ENCODE data around the gene PPARD. TPM values are rescaled to one million over a fixed set of nuclear protein-coding genes. Genes with fewer than 3 reads are reported as not detected.

PPARD gene
- total RNA-seq (10 to 100 TPM; 20.5 to 22.6 (median 21.3) TPM), polyA plus RNA-seq (21.2 TPM)
- long read RNA-seq, donor 1, transcript PPARD-203 (8 exons, 3,747 nt): major isoform, 9 of 28 reads
- long read RNA-seq, donor 1, partial matches to known transcripts: 2 of 28 reads
- long read RNA-seq, donor 1, other reads (novel, unspliced or antisense): 17 of 28 reads
- long read RNA-seq, donor 2, transcript PPARD-203 (8 exons, 3,747 nt): major isoform, 5 of 13 reads
- long read RNA-seq, donor 2, partial matches to known transcripts: 6 of 13 reads
- long read RNA-seq, donor 2, other reads (novel, unspliced or antisense): 2 of 13 reads
- long read RNA-seq, donor 3, partial matches to known transcripts: 5 of 25 reads
- long read RNA-seq, donor 3, other reads (novel, unspliced or antisense): 16 of 25 reads
- long read RNA-seq, donor 4, partial matches to known transcripts: 0 of 12 reads
- long read RNA-seq, donor 4, other reads (novel, unspliced or antisense): 8 of 12 reads

- Histone ChIP-seq H3K4me3 (ENCODE audit: low read length) (peak within 1 kb of the TSS; percentile 77), H3K27ac (ENCODE audit: low read length) (peak within 1 kb of the TSS; percentile 72), H3K9me3 (ENCODE audit: control insufficient read depth, low read length) (no peaks in the 10 kb centered on the region), H3K4me1 (ENCODE audit: control insufficient read depth, insufficient read depth, low read length) (no peaks in the 10 kb centered on the region), H3K27me3 (ENCODE audit: control insufficient read depth, insufficient read depth) (no peaks in the 10 kb centered on the region)
- under 1% methylated on average over 76 of the region's 77 CpGs for WGBS
- DNase-seq: peak; percentile 98 to 100 (median 99)
- peak; percentile 99 for ATAC-seq
- intact Hi-C loops (cut with DNase I): loop anchor here (2.0 to 10.0 kb wide), 6 partner anchors 70 to 110 kb away; partner anchors contain the start of gene FANCE (in 1 of the 4)
Observed at GRCh38 chr6:35342258-35343091, at the start of gene PPARD. PPARD (plus strand) TSS chr6:35342558; CDS start chr6:35411088, 68,530 bp downstream.

DNA sequence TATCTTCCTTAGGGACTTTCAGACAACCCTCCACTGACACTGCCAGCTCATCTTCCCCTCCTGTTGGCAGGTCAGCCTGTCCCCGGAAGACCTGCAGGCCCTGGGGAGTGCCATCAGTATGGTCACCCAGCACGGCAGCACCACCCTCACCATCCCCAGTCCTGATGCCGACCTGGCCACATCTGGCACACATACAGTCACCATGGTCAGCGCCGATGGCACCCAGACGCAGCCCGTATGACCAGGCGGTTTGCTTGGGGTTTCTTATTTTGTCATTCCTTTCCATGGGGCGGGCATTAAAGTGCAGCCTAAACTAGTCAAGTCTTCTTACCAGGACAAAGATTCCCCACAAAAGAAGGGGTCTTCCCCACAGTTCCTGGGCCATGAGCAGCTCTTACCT lies 48.7 kb upstream of the PPARD start:
- DNase-seq: no peak
- no peaks in the 10 kb centered on the region for H3K4me1 ChIP-seq (ENCODE audit: control insufficient read depth, insufficient read depth, low read length)
- H3K9me3 ChIP-seq (ENCODE audit: control insufficient read depth, low read length): no peaks in the 10 kb centered on the region
- no peak overlapping the region for H3K27ac ChIP-seq (ENCODE audit: low read length)
- no peak overlapping the region for H3K4me3 ChIP-seq (ENCODE audit: low read length)
- 94% methylated on average over 9 of the region's 9 CpGs for WGBS
- no peak for ATAC-seq
- H3K27me3 ChIP-seq (ENCODE audit: control insufficient read depth, insufficient read depth): no peaks in the 10 kb centered on the region
- intact Hi-C loops (cut with DNase I): no loop called here

GRCh38 chr6:35294308-35294945 lies 47.9 kb upstream of the PPARD start:
- H3K27ac ChIP-seq (ENCODE audit: low read length): no peak overlapping the region
- no peaks in the 10 kb centered on the region for H3K9me3 ChIP-seq (ENCODE audit: control insufficient read depth, low read length)
- WGBS: 60% methylated on average over 10 of the region's 10 CpGs
- no peaks in the 10 kb centered on the region for H3K27me3 ChIP-seq (ENCODE audit: control insufficient read depth, insufficient read depth)
- H3K4me1 ChIP-seq (ENCODE audit: control insufficient read depth, insufficient read depth, low read length): no peaks in the 10 kb centered on the region
- ATAC-seq (no peak), DNase-seq (peak in 1 of 3 donors; percentile 67)
- intact Hi-C loops (cut with DNase I): no loop called here
- no peak overlapping the region for H3K4me3 ChIP-seq (ENCODE audit: low read length)

DNA sequence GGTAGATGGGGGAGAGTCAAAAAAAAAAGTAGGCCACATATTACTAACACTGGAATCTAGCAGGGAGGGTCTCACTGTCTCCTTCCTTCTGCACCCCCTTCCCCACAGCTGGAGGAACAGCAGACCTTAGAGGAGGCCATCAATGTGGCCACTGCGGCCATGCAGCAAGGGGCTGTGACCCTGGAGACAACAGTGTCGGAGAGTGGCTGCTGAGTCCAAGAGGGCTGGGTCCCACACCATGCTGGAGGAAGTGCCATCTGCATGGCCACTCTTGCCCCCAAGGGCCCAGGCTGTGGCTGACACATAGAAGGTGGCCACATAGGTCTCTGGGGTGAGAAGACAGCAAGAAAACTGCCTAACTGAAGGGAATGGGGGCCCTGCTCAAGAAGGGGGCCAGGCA lies 47.3 kb upstream of the PPARD start:
- ATAC-seq (no peak), DNase-seq (no peak)
- Histone ChIP-seq H3K4me1 (ENCODE audit: control insufficient read depth, insufficient read depth, low read length) (no peaks in the 10 kb centered on the region), H3K27ac (ENCODE audit: low read length) (no peak overlapping the region), H3K4me3 (ENCODE audit: low read length) (no peak overlapping the region), H3K27me3 (ENCODE audit: control insufficient read depth, insufficient read depth) (no peaks in the 10 kb centered on the region), H3K9me3 (ENCODE audit: control insufficient read depth, low read length) (no peaks in the 10 kb centered on the region)
- intact Hi-C loops (cut with DNase I): loop anchor here in 1 of 4 donors (5.0 kb wide), 1 partner anchor 157 kb away; the partner anchor contains the start of gene FANCE
- 90% methylated on average over 2 of the region's 2 CpGs for WGBS

DNA sequence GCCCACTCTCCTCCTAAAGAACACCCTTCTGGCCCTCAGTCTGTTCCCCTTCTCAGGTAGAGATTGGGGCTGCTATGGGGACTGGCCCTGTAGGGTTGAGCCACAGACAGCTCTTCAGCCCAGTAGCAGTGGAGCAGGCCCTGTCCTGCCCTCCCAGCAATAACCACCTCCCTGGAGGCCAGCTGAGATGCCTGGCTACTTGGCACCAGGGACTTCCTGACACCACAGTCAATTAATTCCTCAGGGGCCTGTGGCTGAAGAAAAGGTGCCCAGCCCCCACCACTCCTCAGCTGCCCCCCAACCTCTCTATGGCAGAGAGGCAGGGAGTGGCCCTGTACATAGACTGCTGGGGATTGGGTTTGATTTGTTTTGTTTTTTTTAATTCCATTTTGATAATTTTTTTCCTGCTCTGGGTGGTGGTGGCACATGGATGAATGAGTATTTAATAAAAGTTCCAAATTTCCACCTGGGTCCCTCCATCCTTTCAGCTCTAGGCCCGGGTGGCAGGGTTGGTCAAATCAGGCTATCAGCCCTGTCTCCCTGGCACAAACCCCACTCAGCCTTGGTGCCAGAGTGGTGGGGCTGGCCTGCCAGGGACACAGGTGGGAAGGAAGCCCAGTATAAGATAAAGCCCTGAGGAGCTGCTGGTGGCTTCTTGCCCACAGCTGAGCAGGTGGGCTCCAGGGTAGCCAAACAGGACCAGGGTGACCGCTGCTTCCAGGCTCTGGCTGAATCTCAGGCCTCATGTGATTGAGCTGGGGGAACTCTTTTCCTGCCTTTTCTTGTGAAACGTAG lies 46.6 kb upstream of the PPARD start:
- no peak for ATAC-seq
- no peaks in the 10 kb centered on the region for H3K9me3 ChIP-seq (ENCODE audit: control insufficient read depth, low read length)
- H3K27me3 ChIP-seq (ENCODE audit: control insufficient read depth, insufficient read depth): no peaks in the 10 kb centered on the region
- no peaks in the 10 kb centered on the region for H3K4me1 ChIP-seq (ENCODE audit: control insufficient read depth, insufficient read depth, low read length)
- no peak overlapping the region for H3K27ac ChIP-seq (ENCODE audit: low read length)
- intact Hi-C loops (cut with DNase I): loop anchor here in 1 of 4 donors (5.0 kb wide), 1 partner anchor 157 kb away; the partner anchor contains the start of gene FANCE
- H3K4me3 ChIP-seq (ENCODE audit: low read length): no peak overlapping the region
- 41% methylated on average over 3 of the region's 3 CpGs for WGBS
- DNase-seq: no peak

GRCh38 chr6:35296931-35297600 lies 45.3 kb upstream of the PPARD start:
- intact Hi-C loops (cut with DNase I): loop anchor here in 1 of 4 donors (5.0 kb wide), 1 partner anchor 155 kb away; the partner anchor contains the start of gene FANCE
- Histone ChIP-seq H3K27ac (ENCODE audit: low read length) (no peak overlapping the region), H3K4me1 (ENCODE audit: control insufficient read depth, insufficient read depth, low read length) (no peaks in the 10 kb centered on the region), H3K9me3 (ENCODE audit: control insufficient read depth, low read length) (no peaks in the 10 kb centered on the region), H3K4me3 (ENCODE audit: low read length) (no peak overlapping the region), H3K27me3 (ENCODE audit: control insufficient read depth, insufficient read depth) (no peaks in the 10 kb centered on the region)
- no peak for DNase-seq
- 46% methylated on average over 6 of the region's 6 CpGs for WGBS
- ATAC-seq: no peak

GRCh38 chr6:35297601-35298481 lies 44.5 kb upstream of the PPARD start, which contains the start of gene DEF6:
DEF6 (plus strand) TSS chr6:35297818; CDS start chr6:35297857, 39 bp downstream.
- Histone ChIP-seq H3K4me3 (ENCODE audit: low read length) (no peak within 1 kb of the TSS), H3K27me3 (ENCODE audit: control insufficient read depth, insufficient read depth) (no peaks in the 10 kb centered on the region), H3K9me3 (ENCODE audit: control insufficient read depth, low read length) (no peaks in the 10 kb centered on the region), H3K4me1 (ENCODE audit: control insufficient read depth, insufficient read depth, low read length) (no peaks in the 10 kb centered on the region), H3K27ac (ENCODE audit: low read length) (no peak within 1 kb of the TSS)
- ATAC-seq: peak; percentile 94
- intact Hi-C loops (cut with DNase I): loop anchor here in 1 of 4 donors (5.0 kb wide), 1 partner anchor 154 kb away; the partner anchor contains the start of gene FANCE
- 24% methylated on average over 35 of the region's 35 CpGs for WGBS
- peak; percentile 82 to 94 (median 93) for DNase-seq

DNA sequence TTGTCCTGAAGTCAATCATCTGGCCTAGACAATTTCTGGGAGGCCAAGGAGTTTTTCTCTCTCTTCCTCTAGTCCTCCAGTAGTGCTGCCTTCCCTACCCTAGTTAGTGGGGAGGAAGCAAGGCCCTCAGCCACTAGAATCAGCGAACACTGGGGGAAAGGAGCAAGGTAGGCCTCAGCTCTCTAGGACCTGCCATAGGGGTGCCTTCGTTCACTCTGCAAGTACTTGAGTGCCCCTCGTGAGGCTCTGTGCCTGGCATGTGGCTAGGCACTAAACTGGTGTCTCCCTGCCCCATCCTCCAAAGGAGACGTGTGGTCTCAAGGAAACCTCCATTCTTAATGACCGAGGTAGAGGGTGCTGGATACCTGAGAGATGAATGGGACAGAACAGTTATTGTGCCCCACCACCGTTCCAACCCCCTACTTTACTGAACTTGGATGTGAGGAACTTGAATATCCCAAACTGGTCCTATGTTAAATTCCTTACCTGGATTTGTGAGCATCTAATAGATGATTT lies 43.7 kb upstream of the PPARD start:
- 85% methylated on average over 6 of the region's 6 CpGs for WGBS
- Histone ChIP-seq H3K9me3 (ENCODE audit: control insufficient read depth, low read length) (no peaks in the 10 kb centered on the region), H3K27me3 (ENCODE audit: control insufficient read depth, insufficient read depth) (no peaks in the 10 kb centered on the region), H3K4me1 (ENCODE audit: control insufficient read depth, insufficient read depth, low read length) (no peaks in the 10 kb centered on the region), H3K4me3 (ENCODE audit: low read length) (no peak overlapping the region), H3K27ac (ENCODE audit: low read length) (no peak overlapping the region)
- intact Hi-C loops (cut with DNase I): loop anchor here in 1 of 4 donors (5.0 kb wide), 1 partner anchor 154 kb away; the partner anchor contains the start of gene FANCE
- ATAC-seq (no peak), DNase-seq (no peak)

GRCh38 chr6:35299674-35300073 lies 42.7 kb upstream of the PPARD start:
- Histone ChIP-seq H3K4me3 (ENCODE audit: low read length) (no peak overlapping the region), H3K27ac (ENCODE audit: low read length) (no peak overlapping the region), H3K9me3 (ENCODE audit: control insufficient read depth, low read length) (no peaks in the 10 kb centered on the region), H3K4me1 (ENCODE audit: control insufficient read depth, insufficient read depth, low read length) (no peaks in the 10 kb centered on the region), H3K27me3 (ENCODE audit: control insufficient read depth, insufficient read depth) (no peaks in the 10 kb centered on the region)
- DNase-seq (peak in 2 of 3 donors; percentile 69 to 71), ATAC-seq (no peak)
- intact Hi-C loops (cut with DNase I): loop anchor here in 1 of 4 donors (5.0 kb wide), 1 partner anchor 153 kb away; the partner anchor contains the start of gene FANCE
- 76% methylated on average over 4 of the region's 4 CpGs for WGBS

Data from right cardiac atrium (tissue), 5 donors.